HG03432 (cell line): ENCODE results near the gene ERH.
"Not testable (repeated sequence)": the region's sequence is repeated elsewhere in the genome, so short reads cannot be mapped to it uniquely, and the experiment has no call there.

Source experiments
- ATAC-seq: cut with Tn5 transposase; IDR thresholded peaks from one replicate; pipeline ENCODE4 v1.9.1; 2021; ENCODE audit warnings: mild to moderate bottlenecking, moderate library complexity; ENCODE audit not compliant: unreplicated experiment

Gene ERH

GRCh38 chr14:69398818-69399210, 715 bp upstream of the ERH start:
- peak; percentile 15 for ATAC-seq

DNA sequence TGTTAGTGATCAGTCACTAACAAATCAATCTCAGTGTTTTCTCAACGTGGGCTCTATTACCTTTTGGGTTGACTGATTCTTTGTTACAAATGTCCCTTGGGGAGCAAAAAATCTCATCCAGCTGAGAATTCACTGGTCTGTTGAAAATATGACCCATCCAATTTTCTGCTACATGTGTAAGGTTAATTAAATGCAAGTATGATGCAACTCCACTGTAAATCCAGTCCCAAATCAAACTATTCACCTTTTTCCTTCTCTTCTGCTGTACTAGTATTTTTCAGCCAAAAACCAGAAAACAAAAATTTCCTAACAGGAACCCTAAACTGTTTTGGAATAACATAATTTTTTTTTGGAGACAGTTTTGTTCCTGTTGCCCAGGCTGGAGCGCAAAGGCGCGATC, 2.2 kb downstream of the ERH start:
- no peak for ATAC-seq

GRCh38 chr14:69392481-69392880, 5.6 kb downstream of the ERH start:
- ATAC-seq, result no peak

- not testable (repeated sequence) for ATAC-seq
Measured at GRCh38 chr14:69391400-69391799, 6.7 kb downstream of the ERH start.

- ATAC-seq, result no peak
Measured at GRCh38 chr14:69387311-69387710, 10.8 kb downstream of the ERH start.

DNA sequence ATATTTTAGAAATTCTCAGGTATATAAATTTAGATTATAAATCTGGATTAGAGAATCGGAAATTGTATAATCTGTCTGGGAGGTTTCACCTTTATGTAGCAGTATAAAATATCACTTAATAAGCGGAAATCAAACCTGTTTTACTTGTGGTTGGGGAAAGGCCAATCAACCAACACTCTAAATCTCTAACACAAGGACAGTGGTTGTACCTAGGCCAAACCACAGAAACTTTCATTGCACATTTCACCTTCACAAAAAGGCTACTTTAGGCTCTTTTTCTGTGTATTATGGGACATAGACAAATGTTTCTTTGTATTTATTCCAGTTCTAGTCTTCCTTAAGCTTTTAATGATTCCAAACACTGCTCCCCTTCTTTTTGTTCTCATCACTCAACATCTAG, 19.8 kb downstream of the ERH start:
- ATAC-seq, result no peak

DNA sequence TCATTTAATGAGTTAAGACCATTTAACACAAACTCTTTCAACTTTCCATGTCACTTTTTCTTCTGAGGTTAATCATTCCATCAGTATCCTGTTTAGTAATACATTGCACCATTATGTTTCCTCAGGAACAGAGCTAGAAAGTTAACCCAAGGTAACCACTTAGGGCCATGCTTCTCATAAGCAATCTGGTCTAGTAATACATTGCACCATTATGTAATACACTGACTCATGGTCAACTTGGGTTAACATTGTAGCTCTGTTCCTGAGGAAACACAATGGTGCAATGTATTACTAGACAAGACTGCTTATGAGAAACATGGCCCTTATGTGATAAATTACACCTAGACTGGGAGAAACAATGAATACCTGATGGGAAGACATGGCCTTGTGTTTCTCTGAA, 21.7 kb downstream of the ERH start:
- ATAC-seq, result no peak

DNA sequence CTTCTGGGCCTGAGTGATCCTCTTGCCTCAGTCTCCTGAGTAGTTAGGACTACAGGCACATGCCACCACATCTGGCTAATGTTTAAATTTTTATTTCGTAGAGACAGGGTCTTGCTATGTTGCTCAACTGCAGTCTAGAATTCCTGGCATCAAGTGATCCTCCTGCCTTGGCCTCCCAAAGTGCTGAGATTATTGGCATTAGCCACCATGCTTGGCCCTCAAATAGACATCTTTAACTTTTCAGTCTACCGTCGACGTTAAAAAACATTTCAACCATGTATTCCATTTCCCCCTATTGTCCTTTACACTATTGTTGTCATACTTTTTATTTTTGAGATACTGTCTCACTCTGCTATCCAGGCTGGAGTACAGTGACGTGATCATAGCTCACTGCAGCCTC, 22.4 kb downstream of the ERH start:
- no peak for ATAC-seq

GRCh38 chr14:69375182-69375581, 22.9 kb downstream of the ERH start:
- no peak for ATAC-seq

DNA sequence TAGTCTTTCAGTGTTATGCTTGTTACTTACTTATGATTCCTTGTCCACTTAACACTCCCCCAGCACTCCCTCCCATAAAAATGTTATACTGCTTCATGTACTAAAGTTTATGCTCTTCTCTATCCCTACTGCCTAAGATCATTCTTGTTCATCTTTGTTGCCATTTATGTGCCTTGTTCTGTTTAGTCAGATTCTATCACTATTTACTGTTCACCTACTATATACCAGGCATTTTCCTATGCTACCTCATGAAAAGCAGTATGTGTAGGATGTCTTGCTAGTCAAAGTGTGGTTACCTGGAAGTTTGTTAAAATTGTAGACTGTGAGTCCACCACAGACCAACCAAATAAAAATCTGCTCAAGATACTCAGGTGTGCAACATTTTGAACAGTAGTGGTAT, 23.9 kb downstream of the ERH start:
- ATAC-seq, result no peak

DNA sequence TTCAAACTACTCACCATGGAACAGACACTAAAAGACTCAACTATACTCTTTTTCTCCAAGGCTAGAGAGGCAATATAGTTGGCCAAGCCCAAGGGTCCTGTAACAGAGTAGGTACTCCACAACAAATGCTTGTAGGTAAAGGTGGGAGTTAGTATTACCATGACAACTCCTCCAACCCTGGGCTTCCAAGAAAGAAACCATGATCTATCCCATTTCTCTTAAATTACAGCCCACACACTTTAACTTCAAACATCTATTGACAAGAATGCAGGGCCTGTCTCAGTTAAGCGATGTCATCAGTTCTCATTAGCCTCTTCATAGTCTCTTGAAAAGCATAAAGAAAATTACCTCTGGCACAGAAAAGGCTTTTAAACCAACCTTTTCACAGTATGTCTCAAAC, 25.0 kb downstream of the ERH start:
- no peak for ATAC-seq

- no peak for ATAC-seq
Measured at GRCh38 chr14:69372146-69372545, 26.0 kb downstream of the ERH start.

DNA sequence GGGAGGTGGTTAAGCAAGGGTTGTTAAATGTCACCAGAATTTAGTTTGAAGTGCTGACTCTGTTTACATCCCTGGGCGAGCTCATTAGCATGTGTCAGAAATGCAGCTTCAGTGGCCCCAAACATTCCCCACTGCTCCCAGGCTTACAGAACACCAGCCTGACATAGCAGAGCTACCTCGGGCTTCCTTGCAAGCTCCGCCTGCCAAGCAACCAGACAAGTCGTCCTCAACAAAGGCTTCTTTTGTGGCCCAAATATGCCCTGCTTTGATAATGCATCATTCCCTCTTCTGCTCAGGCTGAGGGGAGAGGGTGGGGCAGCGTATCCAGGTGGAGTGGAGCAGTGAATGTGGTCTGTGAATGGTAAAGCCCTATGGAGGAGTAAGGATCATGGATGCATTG, 28.0 kb downstream of the ERH start:
- ATAC-seq, result no peak

DNA sequence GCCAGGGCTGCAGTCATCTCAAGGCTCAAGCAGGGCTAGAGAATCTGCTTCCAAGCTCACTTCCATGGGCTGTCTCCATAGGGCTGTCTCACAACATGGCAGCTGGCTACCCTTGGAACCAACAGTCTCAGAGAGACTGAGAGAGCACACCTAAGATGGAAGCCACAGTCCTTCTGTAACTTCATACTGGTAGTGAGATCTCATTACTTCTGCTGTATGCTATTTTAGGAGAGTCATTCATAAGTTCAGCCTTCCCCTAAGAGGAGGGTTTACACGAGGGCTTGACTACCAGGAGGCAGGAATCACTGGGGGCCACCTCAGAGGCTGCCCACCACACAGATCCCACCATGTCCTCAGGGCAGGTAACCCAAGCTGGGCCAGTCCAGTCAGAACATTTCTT, 29.7 kb downstream of the ERH start:
- no peak for ATAC-seq

DNA sequence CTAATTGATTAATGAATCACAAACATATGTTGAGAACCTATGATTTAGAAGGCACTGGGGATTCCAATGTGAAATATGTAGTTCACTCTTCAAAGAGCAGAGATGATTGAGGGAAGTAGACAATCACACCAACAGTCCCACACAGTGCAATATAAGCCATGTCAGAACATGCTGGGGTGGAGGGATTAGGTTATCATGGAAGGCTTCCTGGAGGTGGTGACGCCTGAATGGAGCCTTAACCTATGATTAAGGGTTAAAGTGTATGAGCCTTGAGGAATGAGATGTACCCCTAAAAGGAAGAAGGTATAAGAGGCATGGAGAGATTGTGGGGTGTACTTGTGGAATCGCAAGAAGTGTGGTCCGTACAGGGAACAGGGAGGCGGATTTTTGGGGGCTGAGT, 31.3 kb downstream of the ERH start:
- ATAC-seq, result no peak

DNA sequence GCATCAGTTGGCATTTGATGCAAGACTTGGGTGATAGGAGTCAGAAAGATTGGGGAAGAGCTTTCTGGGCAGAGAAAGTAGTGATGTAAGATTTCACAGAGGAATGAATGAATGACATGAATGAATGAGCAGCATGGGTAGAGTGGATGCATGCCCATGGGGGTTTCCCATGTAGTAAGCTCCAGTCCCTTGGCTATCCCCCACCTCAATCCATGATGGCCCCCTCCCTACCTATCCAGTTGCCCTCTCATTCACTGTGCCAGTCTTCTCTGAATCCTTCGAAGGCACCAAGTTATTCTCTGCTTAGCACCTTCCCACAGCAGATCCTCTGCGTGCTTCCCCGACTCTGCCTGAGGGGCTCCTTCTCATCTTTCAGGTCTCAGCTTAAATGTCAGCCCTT, 32.0 kb downstream of the ERH start:
- ATAC-seq, result no peak

DNA sequence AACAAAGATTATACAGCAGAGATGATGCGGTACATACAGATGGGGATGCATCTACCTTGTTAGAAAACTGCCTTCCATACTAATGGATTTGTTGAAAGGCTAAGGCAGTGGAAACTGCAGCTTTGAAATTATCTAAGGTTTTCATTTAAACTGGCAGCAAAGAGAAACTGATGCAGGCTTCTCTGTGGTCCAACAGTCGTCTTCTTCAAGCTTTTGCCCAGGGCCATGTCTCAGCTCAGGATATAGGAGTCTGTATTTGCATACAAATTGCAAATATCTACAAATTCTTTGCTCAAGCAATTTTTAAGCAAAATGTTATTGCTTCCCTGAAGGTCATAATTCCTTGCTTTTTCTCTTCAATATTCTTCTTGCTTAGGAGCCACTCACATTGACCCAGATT, 33.7 kb downstream of the ERH start:
- no peak for ATAC-seq

DNA sequence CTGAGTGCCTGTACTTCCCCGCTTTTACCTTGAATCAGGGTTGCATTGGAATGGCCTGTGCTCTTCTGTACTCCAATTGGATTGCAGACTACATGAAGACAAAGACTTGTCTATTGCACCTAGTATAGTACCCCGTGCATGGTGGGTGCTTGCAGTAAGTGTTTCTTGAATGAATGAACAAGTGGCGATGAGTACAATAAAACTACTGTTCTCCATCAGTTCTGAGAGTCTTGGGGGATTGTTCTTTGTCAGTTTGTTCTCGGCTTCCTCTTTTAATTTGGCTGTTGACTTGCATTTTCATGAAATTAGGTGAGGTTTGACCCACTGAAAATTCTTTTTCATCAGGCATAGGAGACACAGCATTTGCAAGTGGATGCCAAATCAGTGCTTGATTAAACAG, 34.1 kb downstream of the ERH start:
- ATAC-seq, result no peak

DNA sequence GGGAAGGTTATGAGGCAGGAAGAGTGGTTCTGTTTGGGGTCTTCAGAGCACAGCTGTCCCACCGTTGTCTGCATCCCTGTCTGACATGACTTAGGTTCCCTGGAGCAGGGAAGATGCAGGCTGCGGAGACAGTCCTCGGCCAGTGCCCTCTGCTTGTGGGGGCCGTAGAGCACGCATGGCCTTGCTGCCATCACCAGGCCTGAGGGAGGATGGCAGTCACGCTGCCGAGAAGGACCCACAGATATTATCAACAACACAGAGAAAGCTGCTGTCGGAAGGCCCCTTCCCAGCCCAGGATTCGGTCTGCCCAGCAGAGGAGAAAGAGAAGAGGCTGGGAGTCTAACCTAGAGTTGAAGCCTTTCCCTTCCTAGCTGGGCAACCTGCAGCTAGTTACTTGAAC, 35.0 kb downstream of the ERH start:
- ATAC-seq, result no peak

DNA sequence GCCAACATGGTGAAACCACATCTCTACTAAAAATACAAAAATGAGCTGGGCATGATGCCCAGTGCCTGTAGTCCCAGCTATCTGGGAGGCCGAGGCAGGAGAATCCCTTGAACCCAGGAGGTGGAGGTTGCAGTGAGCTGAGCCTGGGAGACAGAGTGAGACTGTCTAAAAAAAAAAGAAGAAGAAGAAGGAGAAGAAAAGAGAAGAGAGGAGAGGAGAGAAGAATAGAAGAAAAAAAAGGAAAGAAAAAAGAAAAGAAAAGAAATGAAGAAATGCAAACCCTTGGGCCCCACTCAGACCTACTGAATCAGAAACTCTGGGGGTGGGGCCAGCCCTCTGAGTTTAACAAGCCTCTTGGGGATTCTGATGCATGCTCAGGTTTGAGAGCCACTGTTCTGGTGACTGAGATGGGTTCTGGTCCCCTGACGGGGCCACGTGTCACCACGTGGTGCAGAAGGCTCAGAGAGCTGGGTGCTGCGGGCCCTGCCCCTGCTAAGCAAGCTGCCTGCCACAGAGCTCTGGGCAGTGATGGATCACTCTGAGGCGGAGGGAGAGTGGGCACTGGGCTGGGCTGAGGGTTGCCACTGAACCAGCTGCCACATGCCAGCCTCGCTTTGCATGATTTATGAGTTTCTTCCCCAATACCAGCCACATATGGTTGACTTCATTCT, 37.5 kb downstream of the ERH start:
- ATAC-seq, result peak; percentile 48

DNA sequence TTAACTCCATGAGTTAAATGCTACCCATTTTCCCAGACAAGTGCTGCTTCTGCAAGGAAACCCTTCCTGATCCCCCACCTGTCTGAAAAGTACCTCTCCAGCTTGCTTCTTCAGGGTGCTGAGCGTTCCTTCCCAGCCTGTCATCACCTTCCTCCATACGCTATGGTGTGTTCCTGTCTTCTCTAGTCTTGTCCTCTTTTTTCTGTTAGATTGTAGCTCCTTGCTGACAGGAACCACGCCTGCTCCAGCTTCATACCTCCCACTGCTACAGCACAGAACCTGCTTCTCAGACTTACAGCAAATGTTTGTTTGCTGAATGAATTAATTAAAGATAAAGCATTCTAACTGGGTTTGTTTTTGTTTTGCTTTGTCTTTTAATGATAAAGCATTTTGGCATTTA, 39.1 kb downstream of the ERH start:
- no peak for ATAC-seq

GRCh38 chr14:69358233-69358963, 39.7 kb downstream of the ERH start:
- ATAC-seq, result no peak
